HFFc6 (cell line): ENCODE data around the gene AKAP1. TPM values are rescaled to one million over a fixed set of nuclear protein-coding genes. Genes with fewer than 3 reads are reported as not detected.
A peak's percentile ranks its signal among the peaks of the same experiment; 100 is the strongest.

Source experiments
- DNase-seq: peaks from one replicate; pipeline ENCODE4 v3.0.0-alpha.2; 2018
- H3K27ac Mint-ChIP-seq: 2 replicates; pipeline ENCODE4 v1.8.0; 2020; ENCODE audit warnings: mild to moderate bottlenecking, mixed read lengths
- H3K27me3 Mint-ChIP-seq: 2 replicates; pipeline ENCODE4 v1.8.0; 2021; ENCODE audit warnings: mild to moderate bottlenecking, moderate library complexity, mixed read lengths; ENCODE audit not compliant: insufficient read depth
- H3K36me3 Mint-ChIP-seq: 2 replicates; pipeline ENCODE4 v1.8.0; 2021; ENCODE audit warnings: low read depth, mixed read lengths
- H3K4me1 Mint-ChIP-seq: 2 replicates; pipeline ENCODE4 v1.8.0; 2020; ENCODE audit warnings: low read depth, mixed read lengths
- H3K4me3 Mint-ChIP-seq: 2 replicates; pipeline ENCODE4 v1.8.0; 2020; ENCODE audit warnings: mild to moderate bottlenecking, moderate library complexity, mixed read lengths
- H3K9me3 Mint-ChIP-seq: 2 replicates; pipeline ENCODE4 v1.8.0; 2020; ENCODE audit warnings: mild to moderate bottlenecking, mixed read lengths
- total RNA-seq, 6 experiments: library from RNA; stranded (reverse); fragmentation: NEBNext Ultra II Directional; extraction: Animal tissue kit (Norgen Biotek cat#: 25700); gene quantifications; 2 replicates in 1 of 6; 3 replicates in 5 of 6; pipeline ENCODE4 v1.2.3, GENCODE V29; 2021
- TF ChIP-seq, protein P1 (sequence below): fragments of 200-600 bp; sonication (generic); IDR thresholded peaks from 2 replicates; pipeline ENCODE4 v1.5.0; 2021; ENCODE audit warnings: antibody characterized with exemption, mild to moderate bottlenecking

AKAP1 gene
- total RNA-seq, 6 experiments from 2014 or later: 9.7 to 12.6 (median 10.7) TPM

DNA sequence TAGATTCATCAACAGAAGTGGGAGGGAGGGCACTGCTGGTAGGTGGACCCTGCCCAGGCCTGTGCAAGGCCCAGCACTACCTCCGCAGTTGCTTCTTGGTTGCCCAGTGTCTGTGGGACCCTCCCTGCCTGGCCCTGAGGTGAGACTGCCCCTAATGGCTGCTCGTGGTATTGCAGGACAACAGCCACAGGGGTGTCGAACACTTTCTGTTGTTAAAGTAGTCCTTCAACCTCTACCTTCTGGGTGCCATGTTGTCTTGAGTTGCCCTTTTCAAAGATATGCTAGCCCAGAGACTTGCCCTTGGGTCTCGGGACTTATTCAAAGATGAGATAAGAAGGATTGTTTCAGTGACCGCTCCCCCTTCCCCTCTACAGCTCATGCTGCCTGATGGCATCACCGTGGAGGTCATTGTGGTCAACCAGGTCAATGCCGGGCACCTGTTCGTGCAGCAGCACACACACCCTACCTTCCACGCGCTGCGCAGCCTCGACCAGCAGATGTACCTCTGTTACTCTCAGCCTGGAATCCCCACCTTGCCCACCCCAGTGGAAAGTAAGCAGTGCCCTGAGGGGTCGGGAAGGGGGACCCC lies 29.1 kb downstream of the AKAP1 start:
- Mint-ChIP-seq H3K27ac (no peak overlapping the region), H3K27me3 (peaks cover 2% of the 10 kb centered on the region; the same call in 1 of the 2 replicates), H3K4me1 (no peaks in the 10 kb centered on the region; the same call in 1 of the 2 replicates), H3K4me3 (no peak overlapping the region), H3K36me3 (peaks cover 11% of the 10 kb centered on the region; the same call in 1 of the 2 replicates), H3K9me3 (no peaks in the 10 kb centered on the region)
- TF ChIP-seq, protein P1, sequence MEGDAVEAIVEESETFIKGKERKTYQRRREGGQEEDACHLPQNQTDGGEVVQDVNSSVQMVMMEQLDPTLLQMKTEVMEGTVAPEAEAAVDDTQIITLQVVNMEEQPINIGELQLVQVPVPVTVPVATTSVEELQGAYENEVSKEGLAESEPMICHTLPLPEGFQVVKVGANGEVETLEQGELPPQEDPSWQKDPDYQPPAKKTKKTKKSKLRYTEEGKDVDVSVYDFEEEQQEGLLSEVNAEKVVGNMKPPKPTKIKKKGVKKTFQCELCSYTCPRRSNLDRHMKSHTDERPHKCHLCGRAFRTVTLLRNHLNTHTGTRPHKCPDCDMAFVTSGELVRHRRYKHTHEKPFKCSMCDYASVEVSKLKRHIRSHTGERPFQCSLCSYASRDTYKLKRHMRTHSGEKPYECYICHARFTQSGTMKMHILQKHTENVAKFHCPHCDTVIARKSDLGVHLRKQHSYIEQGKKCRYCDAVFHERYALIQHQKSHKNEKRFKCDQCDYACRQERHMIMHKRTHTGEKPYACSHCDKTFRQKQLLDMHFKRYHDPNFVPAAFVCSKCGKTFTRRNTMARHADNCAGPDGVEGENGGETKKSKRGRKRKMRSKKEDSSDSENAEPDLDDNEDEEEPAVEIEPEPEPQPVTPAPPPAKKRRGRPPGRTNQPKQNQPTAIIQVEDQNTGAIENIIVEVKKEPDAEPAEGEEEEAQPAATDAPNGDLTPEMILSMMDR: peak; percentile 95
- DNase-seq: no peak

DNA sequence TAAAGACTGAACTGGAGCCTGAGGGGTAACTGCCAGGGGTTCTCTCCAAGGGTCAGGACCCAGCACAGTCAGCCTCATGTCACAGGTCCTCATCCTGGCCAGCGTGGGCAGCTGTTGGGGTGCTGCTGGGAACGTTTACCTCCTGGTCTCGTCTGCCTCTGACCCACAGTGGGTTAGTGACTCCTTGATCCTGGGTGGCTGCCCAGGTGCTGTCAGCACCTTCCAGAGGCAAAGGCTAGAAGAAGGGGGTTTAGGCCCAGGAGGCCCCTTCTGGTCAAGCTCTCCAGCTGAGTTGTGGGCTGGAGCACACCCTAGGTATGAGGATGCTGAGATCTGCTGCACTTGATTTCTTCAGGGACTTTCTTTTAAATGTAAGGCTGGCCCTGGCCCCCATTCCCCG lies 30.3 kb downstream of the AKAP1 start:
- TF ChIP-seq, protein P1: no peak
- H3K27ac Mint-ChIP-seq: no peak overlapping the region
- no peaks in the 10 kb centered on the region; the same call in 1 of the 2 replicates for H3K4me1 Mint-ChIP-seq
- peaks cover 11% of the 10 kb centered on the region; the same call in 1 of the 2 replicates for H3K36me3 Mint-ChIP-seq
- no peaks in the 10 kb centered on the region for H3K9me3 Mint-ChIP-seq
- H3K27me3 Mint-ChIP-seq: peaks cover 2% of the 10 kb centered on the region; the same call in 1 of the 2 replicates
- no peak for DNase-seq
- no peak overlapping the region for H3K4me3 Mint-ChIP-seq

DNA sequence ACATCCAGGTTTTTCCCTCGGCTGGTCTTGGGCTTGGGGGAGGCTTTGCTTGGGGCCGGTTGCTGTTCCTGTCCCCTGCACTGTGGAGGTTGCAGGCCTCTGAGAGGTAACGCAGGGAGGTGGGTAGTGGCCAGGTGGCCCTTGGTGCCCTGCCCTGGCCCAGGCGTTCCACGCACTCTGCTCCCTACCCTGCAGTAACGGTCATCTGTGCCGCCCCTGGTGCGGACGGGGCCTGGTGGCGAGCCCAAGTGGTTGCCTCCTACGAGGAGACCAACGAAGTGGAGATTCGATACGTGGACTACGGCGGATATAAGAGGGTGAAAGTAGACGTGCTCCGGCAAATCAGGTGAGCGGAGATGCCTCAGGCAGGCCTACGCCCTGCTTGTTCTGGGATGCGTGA lies 30.9 kb downstream of the AKAP1 start:
- Mint-ChIP-seq H3K9me3 (no peaks in the 10 kb centered on the region), H3K4me1 (no peaks in the 10 kb centered on the region; the same call in 1 of the 2 replicates), H3K27me3 (peaks cover 2% of the 10 kb centered on the region; the same call in 1 of the 2 replicates), H3K4me3 (no peak overlapping the region), H3K27ac (no peak overlapping the region), H3K36me3 (peaks cover 11% of the 10 kb centered on the region; the same call in 1 of the 2 replicates)
- TF ChIP-seq, protein P1: no peak
- DNase-seq: no peak

DNA sequence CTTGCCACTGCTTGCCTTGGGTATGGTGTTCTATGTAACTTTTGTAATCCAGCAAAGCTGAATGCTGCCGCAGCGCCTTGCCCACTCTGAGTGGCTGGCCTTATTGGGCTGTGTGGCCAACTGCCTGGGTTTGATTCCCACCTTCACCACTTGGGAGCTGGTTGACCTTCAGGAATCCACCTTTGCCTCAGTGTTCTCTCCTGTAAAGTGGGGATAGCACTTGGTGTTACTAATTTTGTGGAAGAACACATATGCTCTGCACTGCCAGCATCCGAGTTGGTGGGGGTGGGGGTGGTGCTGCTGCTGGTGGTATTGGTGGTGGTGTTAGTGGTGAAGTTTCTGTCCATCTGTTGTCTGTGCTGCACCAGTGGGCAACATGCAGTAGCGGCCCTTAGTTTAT lies 32.8 kb downstream of the AKAP1 start:
- Mint-ChIP-seq H3K4me3 (no peak overlapping the region), H3K36me3 (peaks cover 11% of the 10 kb centered on the region; the same call in 1 of the 2 replicates), H3K9me3 (no peaks in the 10 kb centered on the region), H3K27ac (no peak overlapping the region), H3K4me1 (no peaks in the 10 kb centered on the region), H3K27me3 (peaks cover 2% of the 10 kb centered on the region; the same call in 1 of the 2 replicates)
- TF ChIP-seq, protein P1: no peak
- DNase-seq: no peak

DNA sequence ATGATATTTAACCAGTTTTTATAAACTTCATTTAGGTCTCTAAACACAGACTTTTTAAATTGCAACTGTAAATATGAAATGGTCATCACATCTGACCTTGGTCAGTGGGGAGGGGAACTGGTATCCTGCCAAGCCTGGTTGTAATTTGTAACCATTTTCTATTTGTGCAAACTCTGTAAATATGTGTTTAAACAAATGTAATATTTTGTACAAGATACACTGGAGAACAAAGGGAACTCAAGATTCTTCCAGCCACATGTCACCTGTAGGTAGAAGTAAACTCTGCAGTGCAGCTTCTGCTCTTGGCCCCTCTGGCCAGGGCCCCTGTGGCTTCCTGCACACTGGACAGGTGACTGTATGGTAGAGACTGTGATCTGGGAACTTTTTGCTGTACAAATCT lies 35.8 kb downstream of the AKAP1 start:
- Mint-ChIP-seq H3K27ac (no peak overlapping the region), H3K4me1 (no peaks in the 10 kb centered on the region), H3K9me3 (no peaks in the 10 kb centered on the region), H3K27me3 (peaks cover 2% of the 10 kb centered on the region; the same call in 1 of the 2 replicates), H3K4me3 (no peak overlapping the region), H3K36me3 (peaks cover 11% of the 10 kb centered on the region; the same call in 1 of the 2 replicates)
- TF ChIP-seq, protein P1: no peak
- DNase-seq: no peak
